ENCODE data around the gene USP34. TPM values are rescaled to one million over a fixed set of nuclear protein-coding genes. Genes with fewer than 3 reads are reported as not detected.
A peak's percentile ranks its signal among the peaks of the same experiment; 100 is the strongest.

Gene USP34
- total and polyA plus RNA-seq, 7 experiments from 2014 or later: 15.3 to 186 (median 164) TPM

DNA sequence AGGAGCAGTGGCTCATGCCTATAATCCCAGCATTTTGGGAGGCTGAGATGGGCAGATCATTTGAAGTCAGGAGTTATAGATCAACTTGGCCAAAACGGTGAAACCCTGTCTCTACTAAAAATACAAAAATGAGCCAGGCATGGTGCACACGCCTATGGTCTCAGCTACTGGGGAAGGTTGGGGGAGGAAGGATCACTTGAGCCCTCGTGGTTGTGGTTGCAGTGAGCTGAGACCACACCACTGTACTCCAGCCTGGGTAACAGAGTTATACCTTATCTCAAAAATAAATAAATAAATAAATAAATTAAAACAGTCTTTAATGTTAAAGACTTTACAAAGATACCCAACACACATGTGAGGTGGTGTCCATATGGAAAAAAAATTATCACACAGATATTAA is 174.9 kb downstream of the USP34 start:
- no peak overlapping the region for H3K27ac ChIP-seq (ENCODE audit: low read depth, low read length)
- ATAC-seq (no peak), DNase-seq (no peak)
- H3K4me1 ChIP-seq (ENCODE audit: control insufficient read depth in 2 of 2, insufficient read depth in 2 of 2, low read length in 2 of 2): no peaks in the 10 kb centered on the region
- Mint-ChIP-seq H3K4me1 (peaks cover 0 to 8% (median 5%) of the 10 kb centered on the region in 7 donors), H3K4me3 (no peak overlapping the region), H3K27ac (peak overlapping the region in 1 of 9 donors; percentile 33), H3K9me3 (no peaks in the 10 kb centered on the region), H3K27me3 (no peaks in the 10 kb centered on the region), H3K36me3 (peaks cover 18 to 50% (median 41%) of the 10 kb centered on the region in 5 donors)
- peaks cover 4 to 55% (median 5%) of the 10 kb centered on the region in 3 experiments for H3K36me3 ChIP-seq (ENCODE audit: control insufficient read depth in 2 of 3, insufficient read depth in 3 of 3, low read length in 3 of 3)
- ChIA-PET CTCF (no interaction called here), POLR2A (no interaction called here)
- no peak overlapping the region for H3K4me3 ChIP-seq (ENCODE audit: low read length)
- no peaks in the 10 kb centered on the region for H3K27me3 ChIP-seq (ENCODE audit: control insufficient read depth in 2 of 2, insufficient read depth in 2 of 2, low read length in 2 of 2)
- intact Hi-C loops (cut with micrococcal nuclease): no loop called here
- H3K9me3 ChIP-seq (ENCODE audit: control insufficient read depth in 2 of 3, low read length in 3 of 3): no peaks in the 10 kb centered on the region

DNA sequence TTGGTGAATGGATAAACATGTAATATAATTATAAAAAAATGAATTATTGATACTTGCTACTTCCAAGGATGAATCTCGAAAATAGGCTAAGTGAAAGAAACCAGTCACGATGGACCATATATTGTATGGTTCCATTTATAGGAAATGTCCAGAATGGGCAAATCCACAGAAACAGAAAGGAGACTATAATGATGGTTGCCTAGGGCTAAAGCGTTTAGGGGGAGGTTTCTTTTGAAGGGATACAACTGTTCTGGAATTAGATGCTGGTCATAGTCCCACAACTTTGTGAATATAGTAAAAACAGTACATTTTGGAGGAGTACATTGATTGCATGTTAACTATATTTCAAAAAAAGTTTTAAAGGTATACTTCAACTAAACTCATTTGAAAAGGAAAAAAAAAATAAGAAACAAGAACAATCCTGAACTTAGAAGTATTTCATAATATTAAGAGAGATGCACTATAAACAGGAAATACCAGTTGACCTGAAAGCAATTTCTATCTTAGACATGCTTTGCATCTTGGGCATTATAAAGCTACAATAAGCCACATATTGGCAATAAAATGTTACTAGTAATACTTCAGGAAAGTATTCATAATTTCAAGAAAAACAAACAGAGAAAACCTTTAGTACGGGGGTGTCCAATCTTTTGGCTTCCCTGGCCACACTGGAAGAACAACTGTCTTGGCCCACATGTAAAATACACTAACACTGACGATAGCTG is 178.9 kb downstream of the USP34 start:
- Histone ChIP-seq H3K27me3 (ENCODE audit: control insufficient read depth in 2 of 2, insufficient read depth in 2 of 2, low read length in 2 of 2) (no peaks in the 10 kb centered on the region), H3K27ac (ENCODE audit: low read depth, low read length) (no peak overlapping the region), H3K9me3 (ENCODE audit: control insufficient read depth in 2 of 3, low read length in 3 of 3) (no peaks in the 10 kb centered on the region), H3K4me3 (ENCODE audit: low read length) (no peak overlapping the region), H3K4me1 (ENCODE audit: control insufficient read depth in 2 of 2, insufficient read depth in 2 of 2, low read length in 2 of 2) (no peaks in the 10 kb centered on the region), H3K36me3 (ENCODE audit: control insufficient read depth in 2 of 3, insufficient read depth in 3 of 3, low read length in 3 of 3) (peaks cover 6 to 48% (median 25%) of the 10 kb centered on the region in 3 experiments)
- DNase-seq (no peak), ATAC-seq (no peak)
- ChIA-PET CTCF (interaction anchor here (0.8 kb wide), 1 partner anchor 139 kb away, joined by 3 read pairs; no protein-coding TSS in a partner anchor), POLR2A (no interaction called here)
- intact Hi-C loops (cut with micrococcal nuclease): no loop called here
- no peaks in the 10 kb centered on the region for H3K27me3 Mint-ChIP-seq
- no peaks in the 10 kb centered on the region for H3K9me3 Mint-ChIP-seq
- peak overlapping the region in 4 of 9 donors; percentile 3 to 64 (median 32) for H3K27ac Mint-ChIP-seq
- peaks cover 0 to 11% (median 8%) of the 10 kb centered on the region in 7 donors for H3K4me1 Mint-ChIP-seq
- H3K4me3 Mint-ChIP-seq: no peak overlapping the region
- peaks cover 15 to 60% (median 38%) of the 10 kb centered on the region in 5 donors for H3K36me3 Mint-ChIP-seq

DNA sequence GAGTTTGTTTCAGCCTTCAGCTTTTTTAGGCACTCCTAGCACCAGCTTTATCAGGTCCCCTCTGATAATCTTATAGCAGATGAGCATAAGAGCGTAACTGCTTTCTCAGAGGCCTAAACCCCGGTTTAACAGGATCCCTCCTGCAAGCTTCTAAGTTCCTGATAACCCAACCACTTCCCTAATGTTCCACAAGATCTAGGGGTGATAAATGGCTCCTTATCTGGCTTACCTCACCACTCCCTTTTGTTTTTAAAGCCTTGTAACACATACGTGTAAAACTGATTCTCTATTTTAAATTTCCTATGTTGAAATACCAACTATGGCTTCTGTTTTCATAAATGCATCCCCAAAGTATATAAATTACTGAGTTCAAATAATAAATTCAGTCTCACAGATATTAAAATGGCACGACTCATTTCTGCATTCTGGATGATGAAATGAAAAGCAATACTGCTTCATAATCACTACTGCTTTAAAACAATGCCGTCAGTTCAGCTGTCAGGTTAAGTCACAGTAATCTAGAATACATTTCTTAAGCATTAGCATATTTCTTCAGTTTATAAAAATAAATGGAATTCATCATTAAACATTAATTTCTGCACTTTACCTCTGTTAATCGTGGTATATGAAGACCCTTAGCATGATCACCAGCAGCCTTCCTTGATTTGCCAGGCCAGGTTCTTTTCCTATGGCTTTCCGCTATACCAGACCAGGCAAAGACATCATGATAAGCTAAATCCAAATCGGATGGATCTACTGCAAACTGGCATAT is 182.6 kb downstream of the USP34 start:
- Mint-ChIP-seq H3K27me3 (no peaks in the 10 kb centered on the region), H3K4me1 (peaks cover 0 to 11% (median 8%) of the 10 kb centered on the region in 7 donors), H3K36me3 (peaks cover 8 to 45% (median 23%) of the 10 kb centered on the region in 5 donors), H3K27ac (peak overlapping the region in 3 of 9 donors; percentile 14 to 41 (median 21)), H3K4me3 (no peak overlapping the region), H3K9me3 (no peaks in the 10 kb centered on the region)
- POLR2A ChIA-PET: interaction anchor here (0.5 to 1.1 kb wide), 2 partner anchors 9 to 28 kb away, joined by 3 to 4 read pairs; no protein-coding TSS in a partner anchor
- no peaks in the 10 kb centered on the region for H3K4me1 ChIP-seq (ENCODE audit: control insufficient read depth in 2 of 2, insufficient read depth in 2 of 2, low read length in 2 of 2)
- H3K36me3 ChIP-seq (ENCODE audit: control insufficient read depth in 2 of 3, insufficient read depth in 3 of 3, low read length in 3 of 3): peaks cover 3 to 28% (median 26%) of the 10 kb centered on the region in 3 experiments
- DNase-seq (no peak), ATAC-seq (peak; percentile 52)
- no peaks in the 10 kb centered on the region for H3K9me3 ChIP-seq (ENCODE audit: control insufficient read depth in 2 of 3, low read length in 3 of 3)
- H3K27ac ChIP-seq (ENCODE audit: low read depth, low read length): no peak overlapping the region
- intact Hi-C loops (cut with micrococcal nuclease): loop anchor here in 1 of 2 donors (5.0 kb wide), 1 partner anchor 504 kb away; no protein-coding TSS in a partner anchor
- CTCF ChIA-PET: interaction anchor here (0.6 kb wide), 1 partner anchor 336 kb away, joined by 3 read pairs; no protein-coding TSS in a partner anchor
- no peaks in the 10 kb centered on the region for H3K27me3 ChIP-seq (ENCODE audit: control insufficient read depth in 2 of 2, insufficient read depth in 2 of 2, low read length in 2 of 2)
- H3K4me3 ChIP-seq (ENCODE audit: low read length): no peak overlapping the region

DNA sequence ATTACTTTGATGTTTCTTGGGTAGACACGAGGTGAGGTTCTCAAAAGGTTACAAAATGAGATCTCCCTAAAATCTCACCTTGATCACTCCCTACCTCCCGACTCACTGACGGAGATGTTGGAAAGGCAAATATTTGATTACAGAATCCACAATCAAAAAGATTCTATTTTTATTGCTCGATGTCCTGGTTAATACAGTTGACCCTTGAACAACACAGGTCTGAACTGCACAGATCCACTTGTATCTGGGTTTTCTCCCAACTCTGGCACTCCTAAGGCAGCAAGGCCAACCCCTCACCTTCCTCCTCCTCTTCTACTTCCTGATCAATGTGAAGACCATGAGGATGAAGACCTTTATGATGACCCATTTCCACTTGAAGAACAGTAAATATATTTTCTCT is 183.6 kb downstream of the USP34 start:
- Histone ChIP-seq H3K4me1 (ENCODE audit: control insufficient read depth in 2 of 2, insufficient read depth in 2 of 2, low read length in 2 of 2) (no peaks in the 10 kb centered on the region), H3K4me3 (ENCODE audit: low read length) (no peak overlapping the region), H3K36me3 (ENCODE audit: control insufficient read depth in 2 of 3, insufficient read depth in 3 of 3, low read length in 3 of 3) (peaks cover 6 to 35% (median 26%) of the 10 kb centered on the region in 3 experiments), H3K27ac (ENCODE audit: low read depth, low read length) (no peak overlapping the region), H3K9me3 (ENCODE audit: control insufficient read depth in 2 of 3, low read length in 3 of 3) (no peaks in the 10 kb centered on the region), H3K27me3 (ENCODE audit: control insufficient read depth in 2 of 2, insufficient read depth in 2 of 2, low read length in 2 of 2) (no peaks in the 10 kb centered on the region)
- intact Hi-C loops (cut with micrococcal nuclease): loop anchor here in 1 of 2 donors (5.0 kb wide), 1 partner anchor 505 kb away; no protein-coding TSS in a partner anchor
- H3K4me3 Mint-ChIP-seq: no peak overlapping the region
- ChIA-PET CTCF (no interaction called here), POLR2A (no interaction called here)
- ATAC-seq (no peak), DNase-seq (no peak)
- H3K4me1 Mint-ChIP-seq: peaks cover 0 to 9% (median 6%) of the 10 kb centered on the region in 7 donors
- no peaks in the 10 kb centered on the region for H3K9me3 Mint-ChIP-seq
- peaks cover 8 to 46% (median 24%) of the 10 kb centered on the region in 5 donors for H3K36me3 Mint-ChIP-seq
- H3K27me3 Mint-ChIP-seq: no peaks in the 10 kb centered on the region
- H3K27ac Mint-ChIP-seq: no peak overlapping the region

DNA sequence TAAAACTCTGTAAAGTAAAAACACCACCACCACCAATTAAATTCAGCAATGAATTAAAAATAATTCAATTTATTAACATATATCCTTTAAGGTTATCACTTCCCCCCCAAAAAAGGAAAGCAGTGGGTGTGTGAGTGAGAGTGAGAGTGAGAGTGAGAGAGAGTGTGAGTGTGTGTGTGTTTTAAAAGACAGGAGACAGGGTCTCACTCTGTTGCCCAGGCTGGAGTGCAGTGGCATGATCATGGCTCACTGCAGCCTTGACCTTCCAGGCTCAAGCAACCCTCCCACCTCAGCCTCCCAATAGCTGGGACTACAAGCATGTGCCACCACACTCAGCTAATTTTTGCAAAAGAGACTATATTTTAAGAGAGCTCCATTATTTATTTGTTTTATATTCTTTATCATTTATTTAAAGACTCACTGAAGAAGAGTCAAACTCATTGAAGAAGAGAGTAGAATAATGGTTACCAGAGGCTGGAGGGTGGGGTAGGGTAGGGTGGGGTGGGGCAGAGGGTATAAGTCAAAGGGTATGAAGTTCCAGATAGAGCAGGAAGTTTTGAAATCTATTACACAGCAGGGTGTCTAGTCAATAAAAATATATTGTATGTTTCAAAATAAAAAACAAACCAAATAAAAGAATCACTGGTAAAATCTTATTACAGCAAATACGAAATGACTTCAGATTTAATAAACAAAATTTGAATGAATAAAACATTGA is 187.3 kb downstream of the USP34 start:
- Histone ChIP-seq H3K4me1 (ENCODE audit: control insufficient read depth in 2 of 2, insufficient read depth in 2 of 2, low read length in 2 of 2) (no peaks in the 10 kb centered on the region), H3K9me3 (ENCODE audit: control insufficient read depth in 2 of 3, low read length in 3 of 3) (no peaks in the 10 kb centered on the region), H3K27ac (ENCODE audit: low read depth, low read length) (no peak overlapping the region), H3K4me3 (ENCODE audit: low read length) (no peak overlapping the region), H3K27me3 (ENCODE audit: control insufficient read depth in 2 of 2, insufficient read depth in 2 of 2, low read length in 2 of 2) (no peaks in the 10 kb centered on the region), H3K36me3 (ENCODE audit: control insufficient read depth in 2 of 3, insufficient read depth in 3 of 3, low read length in 3 of 3) (peaks cover 13 to 45% (median 28%) of the 10 kb centered on the region in 3 experiments)
- peak overlapping the region in 2 of 9 donors; percentile 64 to 71 for H3K27ac Mint-ChIP-seq
- H3K36me3 Mint-ChIP-seq: peaks cover 0 to 42% (median 17%) of the 10 kb centered on the region in 5 donors
- no peaks in the 10 kb centered on the region for H3K9me3 Mint-ChIP-seq
- intact Hi-C loops (cut with micrococcal nuclease): no loop called here
- POLR2A ChIA-PET: no interaction called here
- H3K4me1 Mint-ChIP-seq: peaks cover 0 to 4% (median 0%) of the 10 kb centered on the region in 7 donors
- no peaks in the 10 kb centered on the region for H3K27me3 Mint-ChIP-seq
- ATAC-seq (no peak), DNase-seq (no peak)
- CTCF ChIA-PET: no interaction called here
- H3K4me3 Mint-ChIP-seq: no peak overlapping the region

DNA sequence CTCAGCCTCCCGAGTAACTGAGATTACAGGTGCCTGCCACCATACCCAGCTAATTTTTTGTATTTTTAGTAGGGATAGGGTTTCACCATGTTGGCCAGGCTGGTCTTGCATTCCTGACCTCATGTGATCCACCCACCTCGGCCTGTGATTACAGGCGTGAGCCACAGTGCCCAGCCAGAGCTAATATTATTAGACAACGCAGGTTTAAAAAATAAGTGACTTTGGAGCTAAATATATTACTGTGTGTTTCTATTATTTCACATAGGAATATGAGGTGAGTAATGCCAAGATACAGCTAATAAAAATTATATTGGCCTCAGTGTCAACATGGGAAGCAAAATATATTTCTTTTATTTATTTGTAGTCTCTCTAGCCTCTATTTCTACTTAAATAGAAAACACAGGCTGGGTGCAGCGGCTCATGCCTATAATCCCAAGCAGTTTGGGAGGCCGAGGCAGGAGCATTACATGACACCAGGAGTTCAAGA is 188.7 kb downstream of the USP34 start:
- no peak overlapping the region for H3K4me3 Mint-ChIP-seq
- peaks cover 7 to 40% (median 19%) of the 10 kb centered on the region in 5 donors for H3K36me3 Mint-ChIP-seq
- H3K27ac Mint-ChIP-seq: no peak overlapping the region
- no peaks in the 10 kb centered on the region for H3K9me3 Mint-ChIP-seq
- intact Hi-C loops (cut with micrococcal nuclease): no loop called here
- no peak overlapping the region for H3K4me3 ChIP-seq (ENCODE audit: low read length)
- no peaks in the 10 kb centered on the region for H3K4me1 Mint-ChIP-seq
- ChIA-PET POLR2A (no interaction called here), CTCF (no interaction called here)
- DNase-seq (no peak), ATAC-seq (no peak)
- no peak overlapping the region for H3K27ac ChIP-seq (ENCODE audit: low read depth, low read length)
- peaks cover 19 to 42% (median 29%) of the 10 kb centered on the region in 3 experiments for H3K36me3 ChIP-seq (ENCODE audit: control insufficient read depth in 2 of 3, insufficient read depth in 3 of 3, low read length in 3 of 3)
- no peaks in the 10 kb centered on the region for H3K9me3 ChIP-seq (ENCODE audit: control insufficient read depth in 2 of 3, low read length in 3 of 3)
- H3K27me3 ChIP-seq (ENCODE audit: control insufficient read depth in 2 of 2, insufficient read depth in 2 of 2, low read length in 2 of 2): no peaks in the 10 kb centered on the region
- no peaks in the 10 kb centered on the region for H3K27me3 Mint-ChIP-seq
- H3K4me1 ChIP-seq (ENCODE audit: control insufficient read depth in 2 of 2, insufficient read depth in 2 of 2, low read length in 2 of 2): no peaks in the 10 kb centered on the region

Measured in naive thymus-derived CD4-positive, alpha-beta T cell (primary cell).